Measurements from ENCODE around the gene OSGIN1.
A peak's percentile ranks its signal among the peaks of the same experiment; 100 is the strongest.
"Not testable (repeated sequence)": the region's sequence is repeated elsewhere in the genome, so short reads cannot be mapped to it uniquely, and the experiment has no call there.

The OSGIN1 gene

DNA sequence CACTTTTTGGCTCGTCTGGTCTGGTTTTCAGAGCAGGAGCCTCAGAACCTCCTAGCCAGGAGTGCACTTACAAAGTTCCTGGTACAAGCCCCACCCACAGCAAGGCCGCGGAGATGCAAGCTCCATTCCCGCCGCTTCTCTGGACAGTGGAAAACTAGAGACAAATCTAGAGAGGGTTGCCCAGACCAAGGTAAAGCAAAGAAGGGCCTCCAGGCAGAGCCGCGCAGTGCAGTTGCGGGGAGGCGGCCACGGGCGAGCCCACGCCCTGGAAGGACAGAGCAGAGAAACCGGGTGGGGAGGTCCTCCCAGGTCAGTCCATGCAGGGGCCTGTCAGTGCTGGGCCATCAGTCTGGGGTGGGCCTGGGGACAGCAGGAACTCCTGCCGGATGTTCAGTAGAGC is 11.0 kb upstream of the OSGIN1 start:
- no peak for DNase-seq

DNA sequence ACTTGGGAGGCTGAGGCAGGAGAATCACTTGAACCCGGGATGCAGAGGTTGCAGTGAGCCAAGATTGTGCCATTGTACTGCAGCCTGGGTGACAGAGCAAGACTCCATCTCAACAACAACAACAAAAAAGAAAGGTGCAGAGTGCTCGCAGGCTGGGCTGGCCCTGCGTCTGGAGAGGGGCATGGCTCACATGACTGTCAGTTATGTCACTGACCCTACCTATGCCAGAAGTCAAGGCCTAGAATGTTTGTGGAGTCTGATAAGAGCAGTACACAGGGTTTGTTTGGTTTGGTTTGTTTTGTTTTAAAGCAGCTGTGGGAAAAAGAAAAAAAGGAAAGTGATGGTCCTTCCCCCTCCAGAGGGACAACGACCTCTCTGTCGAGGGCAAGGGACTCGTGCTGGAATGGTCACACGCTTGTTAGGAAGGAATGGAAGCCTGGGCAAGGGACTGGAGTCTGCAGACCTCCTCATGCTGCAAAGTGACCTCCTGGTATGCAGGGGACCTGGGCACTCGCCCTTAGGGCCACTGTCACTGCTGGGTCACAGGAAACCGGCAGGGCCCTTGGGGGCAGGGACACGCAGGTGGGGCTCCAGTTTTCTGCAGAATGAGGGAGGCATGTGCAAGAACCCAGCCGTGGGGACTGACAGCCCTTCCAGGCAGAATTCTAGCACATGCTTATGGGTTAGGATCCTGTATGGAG is 10.1 kb upstream of the OSGIN1 start:
- no peak for DNase-seq

DNA sequence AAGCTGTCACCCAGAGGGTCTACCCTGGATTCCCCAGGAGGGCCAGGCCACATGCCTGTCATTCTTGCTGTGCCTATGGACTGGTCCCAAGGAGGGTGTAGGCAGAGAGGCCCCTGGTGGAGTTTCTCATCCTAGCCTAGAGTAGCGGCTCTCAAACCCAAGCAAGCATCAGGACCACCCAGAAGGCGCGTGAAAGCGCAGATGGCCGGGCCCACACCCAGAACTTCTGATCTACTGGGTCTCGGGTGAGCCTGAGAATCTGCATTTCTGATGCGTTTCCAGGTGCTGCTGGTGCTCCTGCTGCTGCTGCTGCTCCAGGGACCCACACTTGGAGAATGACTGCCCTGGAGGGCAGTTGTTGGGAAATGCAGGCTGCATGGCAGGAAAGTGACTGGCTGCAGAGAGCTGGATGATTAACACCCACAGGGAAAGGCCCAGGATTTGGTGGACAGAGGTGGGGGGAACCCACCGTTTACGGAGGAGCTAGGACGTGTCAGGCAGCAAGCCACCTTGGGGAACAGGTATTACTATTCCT is 9.5 kb upstream of the OSGIN1 start:
- no peak for DNase-seq

DNA sequence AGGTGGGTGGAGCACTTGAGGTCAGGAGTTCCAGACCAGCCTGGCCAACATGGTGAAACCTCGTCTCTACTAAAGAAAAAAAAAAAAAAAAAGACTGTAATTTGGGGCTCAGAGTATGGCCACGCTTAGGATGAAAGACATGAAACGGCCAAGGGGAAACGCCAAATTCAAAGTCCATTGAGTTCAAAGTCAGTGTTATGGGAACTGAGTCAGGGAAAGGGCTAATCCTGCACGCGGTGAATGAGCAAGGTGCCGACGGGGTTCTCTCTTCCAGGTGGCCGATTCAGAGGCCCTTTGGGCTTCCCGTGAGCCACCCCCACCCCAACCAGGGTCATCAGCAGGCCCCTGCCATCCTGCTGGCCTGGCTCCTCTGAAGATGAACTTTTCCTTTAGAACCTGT is 7.5 kb upstream of the OSGIN1 start:
- no peak for DNase-seq

DNA sequence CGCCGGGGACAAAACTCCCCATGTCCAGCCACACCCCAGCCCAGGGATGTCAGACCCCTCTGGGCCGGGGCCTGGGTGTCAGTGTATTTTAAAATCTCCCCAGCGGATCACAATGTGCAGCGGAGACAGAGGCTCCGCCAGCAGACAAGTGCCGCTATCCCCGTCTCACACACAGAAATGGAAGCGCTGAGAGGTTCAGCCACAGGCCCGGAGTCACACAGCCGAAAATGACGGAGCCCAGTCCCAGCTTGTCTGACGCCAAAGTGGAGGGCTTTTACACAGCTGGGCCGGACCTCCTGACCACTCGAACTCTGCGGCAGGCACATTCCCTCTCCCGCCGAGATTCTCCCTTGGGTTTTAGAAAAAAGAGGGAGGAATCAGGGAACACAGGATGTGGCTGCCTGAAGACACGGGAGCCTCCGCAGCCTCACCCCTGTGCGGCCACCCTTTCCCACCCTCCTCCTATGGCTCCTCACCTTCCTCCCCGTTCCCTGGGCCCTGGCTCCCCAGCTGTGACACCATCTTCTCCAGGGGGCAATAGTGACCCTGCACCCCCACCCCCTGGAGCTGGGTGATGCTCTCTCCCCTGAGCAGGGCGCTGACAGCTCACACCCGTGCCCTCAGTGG is 6.8 kb upstream of the OSGIN1 start:
- DNase-seq: no peak

DNA sequence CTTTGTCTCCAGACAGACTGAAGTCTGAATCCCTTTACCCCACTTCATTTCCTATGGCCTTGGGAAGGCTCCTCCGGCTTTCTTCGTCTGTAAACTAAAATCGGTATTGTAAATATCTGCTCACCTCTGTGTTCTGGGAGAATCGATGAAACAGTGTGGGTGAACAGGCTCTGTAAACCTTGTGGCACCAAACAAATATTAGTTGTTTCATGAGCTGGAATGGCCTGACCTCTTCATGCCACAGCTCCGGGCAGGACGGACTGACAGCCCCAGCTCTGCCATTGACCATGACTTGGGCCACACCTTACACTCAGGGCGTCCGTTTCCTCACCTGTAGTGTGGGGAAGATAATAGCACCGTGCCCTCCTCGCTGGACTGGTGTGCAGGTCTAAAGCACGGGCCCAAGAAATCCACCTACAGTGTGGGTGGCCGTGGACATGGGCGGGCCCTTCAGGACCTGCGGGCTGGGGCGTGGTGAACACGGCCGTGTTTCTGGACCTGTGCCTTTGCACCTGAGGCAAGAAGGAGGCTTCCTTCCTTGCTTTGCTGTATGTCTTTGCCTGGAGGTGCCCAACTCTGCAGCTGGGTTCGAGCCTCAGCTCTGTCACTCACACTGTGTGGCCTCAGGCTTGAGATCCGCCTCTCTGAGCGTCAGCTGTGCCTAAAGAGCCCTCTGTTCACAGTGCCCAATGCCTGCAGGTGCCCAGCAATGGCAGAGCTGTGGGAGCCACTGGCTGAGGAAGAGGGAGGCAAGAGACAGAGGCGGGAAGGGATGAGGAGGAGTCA is 6.1 kb upstream of the OSGIN1 start:
- DNase-seq: no peak

DNA sequence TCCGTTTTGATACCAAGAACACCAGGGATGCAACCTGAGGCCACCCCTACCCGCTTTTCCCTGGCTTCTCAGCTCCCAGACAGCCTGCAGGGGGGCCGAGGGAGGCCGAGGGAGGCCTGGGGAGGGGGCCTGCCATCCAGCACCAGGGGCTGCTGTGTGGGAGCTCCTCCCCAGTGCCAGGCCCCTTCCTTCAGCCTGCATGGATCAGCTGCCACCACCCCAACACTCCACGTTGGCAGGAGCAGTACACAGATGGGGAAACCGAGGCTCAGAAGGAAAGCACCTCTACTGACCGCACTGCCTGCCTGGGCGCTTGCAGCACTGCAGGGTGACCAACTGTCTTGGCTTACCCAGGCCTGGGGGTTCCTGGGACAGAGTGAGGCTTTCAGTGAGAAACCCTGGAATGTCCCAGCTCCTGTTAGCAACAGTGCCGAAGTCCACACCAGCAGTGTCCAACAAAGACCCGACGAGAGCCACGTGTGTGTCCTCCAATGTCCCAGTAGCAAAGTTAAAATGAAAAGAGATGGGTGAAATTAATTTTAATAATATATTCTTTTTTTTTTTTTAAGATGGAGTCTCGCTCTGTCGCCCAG is 5.3 kb upstream of the OSGIN1 start:
- DNase-seq: no peak

DNA sequence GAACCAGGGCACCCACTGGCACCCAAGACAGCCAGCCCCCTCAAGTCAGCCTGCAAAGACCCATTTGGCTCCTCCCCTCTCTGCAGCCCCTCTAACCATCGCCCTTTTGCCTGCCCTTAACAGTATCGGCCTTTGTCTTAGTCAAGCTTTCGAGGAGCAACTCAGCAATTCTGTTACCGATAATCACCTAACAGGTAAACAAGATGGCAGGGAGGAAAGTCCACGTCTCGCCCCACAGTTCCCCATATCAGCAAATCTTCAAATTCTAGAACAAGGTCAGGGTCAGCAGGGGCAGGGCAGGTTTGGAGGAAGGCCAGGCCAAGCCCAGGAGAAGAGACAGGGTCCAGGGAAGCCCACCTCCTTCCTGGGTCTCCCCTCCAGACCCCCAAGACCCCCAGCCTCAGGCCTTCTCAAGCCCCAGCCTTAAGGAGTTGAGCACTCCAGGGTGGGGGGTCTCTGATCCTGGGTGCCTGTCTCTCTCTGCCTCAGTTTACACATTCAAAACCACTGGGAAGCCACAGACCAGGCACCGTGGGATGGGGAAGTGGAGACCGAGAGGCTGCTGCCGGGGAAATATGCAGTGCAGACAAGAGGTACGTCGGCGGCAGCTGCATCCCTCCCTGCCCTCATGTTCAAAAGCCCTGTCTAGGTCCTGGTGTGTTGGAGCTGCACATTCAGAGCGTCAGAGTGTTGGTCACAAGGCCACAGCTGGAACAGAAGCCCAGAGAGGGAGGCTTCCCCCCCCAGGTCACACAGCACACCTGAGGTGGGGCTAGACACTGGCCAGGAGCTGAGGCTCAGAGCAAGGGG is 3.9 kb upstream of the OSGIN1 start:
- no peak for DNase-seq

DNA sequence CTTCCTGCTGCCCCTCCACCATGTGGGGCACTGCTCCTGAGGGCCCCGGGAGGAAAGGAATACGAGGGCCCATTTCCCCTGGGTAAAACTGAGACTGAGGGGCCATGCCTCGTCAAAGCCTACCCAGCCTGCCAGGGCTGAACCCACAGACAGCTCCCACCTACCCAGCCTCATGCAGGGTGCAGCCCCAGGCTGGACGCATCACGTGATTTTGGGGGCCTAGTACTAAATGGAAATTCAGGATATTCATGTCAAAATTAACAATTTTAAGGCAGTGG is 3.4 kb upstream of the OSGIN1 start:
- no peak for DNase-seq

DNA sequence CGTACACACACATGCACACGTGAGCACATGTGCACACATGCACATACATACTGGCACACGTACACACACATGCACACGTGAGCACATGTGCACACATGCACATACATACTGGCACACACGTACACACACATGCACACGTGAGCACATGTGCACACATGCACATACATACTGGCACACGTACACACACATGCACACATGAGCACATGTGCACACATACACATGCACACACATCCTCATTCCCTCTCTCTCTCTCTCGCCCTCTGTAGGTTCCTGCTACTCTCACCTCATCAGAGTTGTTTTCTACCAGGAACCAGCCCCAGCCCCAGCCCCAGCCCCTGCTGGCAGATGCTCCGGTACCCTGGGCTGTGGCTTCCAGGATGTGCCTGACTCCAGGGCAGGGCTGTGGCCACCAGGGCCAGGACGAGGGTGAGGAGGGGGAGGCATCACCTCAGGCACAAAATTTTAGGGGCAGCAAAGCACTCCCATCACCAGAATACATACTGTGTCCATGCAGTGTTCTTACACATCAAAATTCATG is 2.1 kb upstream of the OSGIN1 start:
- DNase-seq: not testable (repeated sequence)

DNA sequence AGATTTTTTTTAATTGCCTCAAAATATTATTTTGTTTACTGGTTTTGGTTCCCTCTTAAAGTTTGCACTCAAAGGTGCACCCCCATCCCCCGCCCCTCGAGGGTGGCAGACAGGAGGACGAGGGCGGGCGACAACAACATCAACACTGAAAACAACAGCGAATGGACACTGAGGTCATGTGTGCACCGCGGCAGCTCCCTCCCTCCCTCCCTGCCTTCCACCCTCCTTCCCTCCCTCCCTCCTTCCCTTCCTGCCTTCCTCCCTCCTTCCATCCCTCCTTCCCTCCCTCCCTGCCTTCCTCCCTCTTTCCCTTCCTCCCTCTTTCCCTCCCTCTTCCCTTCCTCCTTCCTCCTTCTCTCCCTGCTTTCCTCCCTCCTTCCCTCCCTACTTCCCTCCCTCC is 1.5 kb upstream of the OSGIN1 start:
- no peak for DNase-seq

DNA sequence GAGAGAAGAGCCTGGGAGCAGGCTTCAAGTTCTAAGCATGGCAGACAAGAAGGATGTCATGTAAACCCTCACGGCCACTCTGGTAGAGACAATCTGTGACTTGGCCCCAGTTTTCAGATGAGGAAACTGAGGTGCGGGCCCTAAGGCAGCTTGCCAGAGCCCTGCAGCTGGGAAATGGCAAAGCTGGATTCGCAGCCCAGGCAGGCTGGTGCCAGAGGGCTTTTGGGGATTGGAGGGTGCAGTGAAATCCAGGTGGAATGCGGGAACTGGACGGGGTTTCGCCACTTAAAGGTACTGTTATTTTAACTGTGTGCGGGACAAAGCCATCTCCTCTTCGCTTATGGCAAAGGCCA is 477 bp upstream of the OSGIN1 start:
- no peak for DNase-seq

DNA sequence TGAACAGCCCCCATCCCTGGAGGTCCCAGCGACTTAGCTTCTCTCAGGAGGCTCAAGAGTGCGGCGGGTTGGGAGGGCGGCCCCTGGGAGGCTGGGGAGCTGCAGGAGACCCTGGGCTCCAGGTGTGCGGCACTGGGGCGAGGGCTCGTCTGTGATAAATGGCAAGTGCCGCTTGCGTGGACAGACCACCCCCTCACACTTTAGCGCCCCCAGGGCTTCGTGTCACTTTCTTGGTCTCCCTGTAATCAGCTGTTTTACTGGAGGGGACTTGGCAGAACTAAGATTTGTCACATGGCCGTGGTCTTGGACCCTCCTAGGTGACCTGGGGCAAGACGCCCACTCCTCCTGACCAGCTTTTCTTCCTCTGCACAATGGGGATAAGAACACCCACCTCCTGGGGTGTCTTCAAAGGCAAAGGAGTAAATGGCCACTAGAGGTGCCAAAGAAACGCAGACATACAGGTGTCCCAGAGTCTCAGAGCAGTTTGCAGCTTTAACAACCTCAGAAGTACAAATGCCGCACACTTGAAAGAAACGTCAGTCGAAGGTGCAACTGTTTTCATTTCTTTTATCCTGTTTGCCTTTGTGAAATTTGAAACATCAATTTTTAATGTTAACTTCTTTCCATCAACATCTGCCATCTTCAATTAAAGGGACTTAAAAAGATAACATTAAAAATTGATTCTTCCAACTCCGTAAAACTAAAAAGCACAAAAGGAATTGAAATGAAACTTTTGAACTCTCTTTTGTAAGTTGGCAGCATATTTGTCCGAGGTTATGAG is 946 bp downstream of the OSGIN1 start:
- DNase-seq: no peak

DNA sequence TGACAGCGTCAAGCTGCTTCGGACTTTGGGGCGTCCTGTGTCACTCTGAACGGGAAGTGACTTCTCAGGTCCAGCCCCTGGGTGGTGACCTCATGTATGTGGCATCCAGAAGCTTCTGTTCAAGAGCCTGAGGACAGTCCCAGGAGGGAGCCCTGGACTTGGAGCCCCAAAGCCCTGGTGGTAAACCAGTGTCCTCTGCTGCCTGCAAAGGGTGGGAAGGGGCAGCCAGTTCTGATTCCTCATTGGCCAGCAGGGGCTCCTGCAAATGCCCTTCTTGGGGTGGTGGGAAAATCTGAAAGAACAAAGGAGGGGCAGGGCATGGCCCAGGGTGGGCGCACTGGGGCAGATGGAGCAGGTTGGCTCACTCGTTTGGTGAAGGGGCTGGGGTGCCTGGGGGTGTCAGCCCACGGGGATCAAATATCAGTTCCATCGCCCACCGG is 1.6 kb downstream of the OSGIN1 start:
- DNase-seq: no peak

DNA sequence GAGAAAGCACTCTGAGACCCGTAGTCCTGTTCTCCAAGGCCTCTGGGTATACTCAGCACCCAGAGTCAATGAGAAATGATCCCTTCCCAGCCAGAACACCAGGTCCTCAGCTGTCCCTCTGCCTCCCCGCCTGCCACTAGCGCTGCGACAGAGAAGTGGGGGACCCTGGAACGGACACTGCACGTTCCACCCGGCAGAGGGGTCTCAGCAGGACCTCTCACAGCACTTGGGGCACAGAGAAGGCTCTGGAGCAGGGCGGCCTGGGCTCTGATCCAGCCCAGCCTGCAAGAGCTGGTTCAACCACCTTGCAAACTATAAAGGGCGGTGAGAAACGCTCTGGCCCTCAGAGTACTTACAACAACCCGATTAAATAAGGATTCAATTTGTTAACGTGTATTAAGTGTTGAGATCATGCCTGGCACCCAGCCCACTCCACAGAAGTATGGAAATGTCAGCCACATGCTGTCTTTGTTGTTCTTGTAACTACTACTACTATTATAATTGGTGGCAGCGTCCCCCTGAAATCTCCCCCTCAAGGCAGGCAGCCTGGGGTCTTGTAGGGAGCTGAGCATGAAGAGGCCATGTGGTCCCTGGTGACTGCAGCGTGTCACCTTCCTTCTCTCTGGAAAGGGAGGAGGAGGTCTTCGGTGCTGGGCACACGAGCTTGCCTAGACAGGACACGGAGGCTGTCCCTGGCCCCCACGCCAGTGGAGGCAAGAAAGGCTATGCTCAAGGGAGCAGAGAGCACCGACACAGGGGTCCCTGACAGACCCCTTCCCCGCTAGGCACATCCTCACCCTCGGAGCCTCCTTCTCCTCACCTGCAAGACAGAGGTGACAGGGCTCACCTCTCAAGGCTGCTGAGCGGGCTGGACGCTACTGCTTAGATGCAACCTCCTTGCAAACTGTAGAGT is 2.4 kb downstream of the OSGIN1 start:
- no peak for DNase-seq

DNA sequence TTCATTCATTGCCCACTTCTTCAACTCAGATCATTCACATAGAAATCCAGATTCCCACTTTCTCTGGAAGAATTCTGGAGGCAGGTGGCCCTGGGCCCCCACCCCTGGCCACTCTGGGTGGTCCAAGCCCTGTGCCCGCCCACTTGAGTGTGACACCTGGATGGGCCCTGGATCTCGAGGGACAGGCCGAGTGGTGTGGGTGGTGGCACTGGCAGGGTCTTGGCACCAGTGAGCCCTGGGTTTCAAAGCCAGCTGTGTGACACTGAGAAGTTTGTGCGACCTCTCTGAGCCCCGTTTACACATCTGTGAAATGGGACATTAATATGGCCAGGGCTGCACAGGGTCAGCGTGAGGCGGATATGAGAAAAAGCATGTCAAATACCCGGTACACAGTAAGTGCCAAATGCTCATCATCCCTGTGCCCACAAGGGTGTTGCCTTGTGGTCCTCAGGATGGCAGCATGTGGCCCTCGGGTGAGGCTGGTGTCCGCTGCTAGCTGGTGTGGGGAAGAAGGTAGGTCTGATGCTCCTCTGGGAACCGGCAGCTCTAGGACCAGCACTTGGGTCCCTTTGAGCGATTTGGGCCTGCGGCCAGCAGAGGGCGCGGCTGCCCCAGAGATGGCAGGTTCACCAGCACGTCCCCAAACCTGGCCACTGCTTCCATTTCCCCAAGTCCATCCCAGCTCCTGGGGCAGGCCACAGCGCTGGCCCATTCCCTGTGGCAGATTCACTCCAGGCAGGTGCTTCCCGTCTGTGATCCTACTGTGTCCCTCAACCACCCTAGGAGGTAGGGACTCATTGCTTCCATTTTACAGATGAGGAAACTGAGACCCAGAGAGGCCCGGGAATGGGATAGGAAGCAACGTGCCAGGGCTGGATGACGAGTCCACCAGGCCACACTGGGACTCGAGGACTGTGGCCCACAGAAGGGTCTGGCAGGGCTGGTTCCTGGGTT is 3.6 kb downstream of the OSGIN1 start:
- DNase-seq: peak; percentile 70

DNA sequence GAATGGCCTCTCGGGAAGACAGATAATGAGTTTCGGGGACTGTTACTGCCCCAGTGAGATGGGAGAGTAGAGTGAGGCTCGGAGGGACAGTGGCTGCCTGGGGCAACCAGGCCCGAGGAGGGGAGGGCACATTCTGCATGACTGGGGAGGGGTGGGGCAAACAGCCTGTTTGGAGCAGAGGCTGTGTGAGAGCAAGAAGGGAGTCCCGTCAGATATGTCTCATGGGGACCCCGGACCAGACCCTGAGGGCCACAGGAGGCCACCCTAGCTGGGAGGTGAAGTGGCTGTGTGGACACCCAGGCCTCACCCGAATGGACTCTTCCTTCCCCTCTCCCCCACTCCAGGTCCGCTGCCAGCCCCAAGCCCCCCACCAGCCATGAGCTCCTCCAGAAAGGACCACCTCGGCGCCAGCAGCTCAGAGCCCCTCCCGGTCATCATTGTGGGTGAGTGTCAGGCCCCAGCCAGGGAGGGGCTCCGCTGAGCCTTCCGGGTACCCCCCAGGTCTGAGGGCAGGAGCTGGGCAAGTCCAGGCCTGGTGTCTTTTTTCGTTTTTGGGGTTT is 4.3 kb downstream of the OSGIN1 start:
- DNase-seq: no peak

DNA sequence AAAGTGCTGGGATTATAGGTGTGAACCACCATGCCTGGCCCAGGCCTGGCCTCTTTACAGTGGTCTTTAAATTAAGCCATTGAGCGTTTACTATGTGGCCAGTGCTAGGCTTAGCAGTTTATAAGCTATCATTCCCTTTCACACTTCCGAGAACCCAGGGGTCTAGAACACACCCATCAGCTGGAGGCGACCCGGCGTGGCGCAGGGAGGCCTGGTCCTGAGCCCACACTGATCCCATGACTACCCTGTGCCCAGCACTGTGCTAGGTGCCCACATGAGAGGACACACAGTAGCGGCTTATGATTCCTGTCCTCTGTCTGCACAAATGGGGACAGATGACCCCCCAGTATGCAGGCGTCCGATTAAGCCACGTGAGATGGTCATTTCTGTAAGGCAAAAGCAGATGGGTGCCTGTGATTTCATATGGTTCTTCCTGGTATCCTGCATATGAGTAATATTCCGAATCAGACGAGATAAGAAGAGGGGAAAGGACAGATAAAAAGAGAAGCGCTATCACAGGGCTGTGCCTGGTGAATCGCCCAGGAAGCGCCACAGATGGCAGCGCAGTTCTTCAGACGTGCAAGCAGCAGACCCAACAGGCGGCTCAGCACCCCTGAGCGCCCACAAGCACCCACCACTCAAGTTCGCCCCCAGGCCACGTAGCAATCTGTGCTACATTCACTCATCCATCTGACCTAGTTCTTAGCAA is 5.3 kb downstream of the OSGIN1 start:
- no peak for DNase-seq
